ENCODE results near the gene RREB1. TPM values are rescaled to one million over a fixed set of nuclear protein-coding genes. Genes with fewer than 3 reads are reported as not detected.

The RREB1 gene
- total RNA-seq, 4 donors from 2014 or later, result 17.7 to 36.6 (median 28.8) TPM

DNA sequence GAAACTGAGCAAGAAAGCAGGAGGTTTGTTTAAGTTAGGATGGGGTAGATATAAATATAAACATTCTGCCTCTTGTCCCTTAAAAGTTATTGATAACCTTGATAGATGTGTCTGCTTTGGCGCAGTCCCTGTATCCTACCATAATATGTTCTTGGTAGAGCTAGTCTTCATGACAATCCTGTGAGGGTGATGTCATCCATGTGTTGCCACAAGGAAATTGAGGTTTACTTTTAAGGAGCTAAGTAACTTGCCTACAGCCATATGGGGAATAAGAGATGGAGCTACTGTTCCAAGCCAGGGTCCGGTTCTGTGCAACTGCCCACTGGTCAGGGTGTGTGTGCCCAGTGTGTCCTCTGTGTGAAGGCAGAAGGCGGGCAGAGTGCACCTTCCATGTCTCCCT is 126.8 kb downstream of the RREB1 start:
- Histone ChIP-seq H3K27ac (replicated peaks in 1 of 4) (no peak overlapping the region), H3K27me3 (no peaks in the 10 kb centered on the region), H3K4me3 (no peak overlapping the region), H3K9me3 (no peaks in the 10 kb centered on the region), H3K36me3 (peaks cover 22 to 61% (median 50%) of the 10 kb centered on the region in 4 donors), H3K4me1 (peaks cover 12 to 39% (median 28%) of the 10 kb centered on the region in 4 donors)
- 87% methylated on average over 2 of the region's 3 CpGs for WGBS
- no peak for DNase-seq (ENCODE audit: extremely low spot score)
- TF ChIP-seq, protein P1, sequence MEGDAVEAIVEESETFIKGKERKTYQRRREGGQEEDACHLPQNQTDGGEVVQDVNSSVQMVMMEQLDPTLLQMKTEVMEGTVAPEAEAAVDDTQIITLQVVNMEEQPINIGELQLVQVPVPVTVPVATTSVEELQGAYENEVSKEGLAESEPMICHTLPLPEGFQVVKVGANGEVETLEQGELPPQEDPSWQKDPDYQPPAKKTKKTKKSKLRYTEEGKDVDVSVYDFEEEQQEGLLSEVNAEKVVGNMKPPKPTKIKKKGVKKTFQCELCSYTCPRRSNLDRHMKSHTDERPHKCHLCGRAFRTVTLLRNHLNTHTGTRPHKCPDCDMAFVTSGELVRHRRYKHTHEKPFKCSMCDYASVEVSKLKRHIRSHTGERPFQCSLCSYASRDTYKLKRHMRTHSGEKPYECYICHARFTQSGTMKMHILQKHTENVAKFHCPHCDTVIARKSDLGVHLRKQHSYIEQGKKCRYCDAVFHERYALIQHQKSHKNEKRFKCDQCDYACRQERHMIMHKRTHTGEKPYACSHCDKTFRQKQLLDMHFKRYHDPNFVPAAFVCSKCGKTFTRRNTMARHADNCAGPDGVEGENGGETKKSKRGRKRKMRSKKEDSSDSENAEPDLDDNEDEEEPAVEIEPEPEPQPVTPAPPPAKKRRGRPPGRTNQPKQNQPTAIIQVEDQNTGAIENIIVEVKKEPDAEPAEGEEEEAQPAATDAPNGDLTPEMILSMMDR (IDR thresholded peaks at IDR 0.05), result no peak
- no peak for TF ChIP-seq POLR2AphosphoS5 (IDR thresholded peaks at IDR 0.05)
- no peak for TF ChIP-seq EP300 (IDR thresholded peaks at IDR 0.05)
- TF ChIP-seq POLR2A (IDR thresholded peaks at IDR 0.05; ENCODE audit: low read depth), result no peak
- intact Hi-C loops (cut with DNase I), result no loop called here

DNA sequence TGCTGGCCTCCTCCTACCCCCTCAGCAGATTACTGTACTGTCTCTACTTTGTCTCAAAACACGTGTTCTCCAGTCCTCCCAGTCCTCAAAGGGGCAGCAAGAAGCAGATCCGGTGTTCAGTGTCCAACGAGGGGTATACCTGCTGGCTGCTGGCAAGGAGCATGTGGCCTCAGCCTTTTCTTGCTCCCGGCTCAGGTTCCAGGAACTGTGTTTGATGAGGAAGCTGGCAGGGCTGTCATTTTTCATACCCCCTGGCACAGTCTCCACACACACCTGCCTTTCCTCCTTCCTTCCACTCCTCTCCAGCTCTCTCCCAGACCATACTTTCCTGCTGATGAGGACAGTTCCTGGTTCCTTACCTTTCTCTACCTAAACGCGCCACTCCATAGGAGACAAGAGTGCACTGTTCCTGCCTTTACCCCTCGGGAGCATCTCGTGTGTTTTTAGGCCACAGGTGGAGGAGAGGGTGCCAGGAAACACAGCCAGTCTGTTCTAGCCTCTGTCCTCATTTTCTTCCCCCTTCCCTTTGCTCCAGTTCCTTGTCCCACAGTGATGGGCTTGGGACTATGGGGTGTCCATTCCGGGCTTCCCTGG is 128.0 kb downstream of the RREB1 start:
- peak overlapping the region in 3 of 4 donors; percentile 12 to 50 (median 40) for H3K27ac ChIP-seq (replicated peaks in 1 of 4)
- 64% methylated on average over 9 of the region's 9 CpGs for whole genome bisulfite sequencing
- intact Hi-C loops (cut with DNase I), result no loop called here
- no peak for DNase-seq (ENCODE audit: extremely low spot score)
- TF ChIP-seq EP300 (IDR thresholded peaks at IDR 0.05), result no peak
- TF ChIP-seq, protein P1 (IDR thresholded peaks at IDR 0.05), result no peak
- TF ChIP-seq POLR2A (IDR thresholded peaks at IDR 0.05; ENCODE audit: low read depth), result no peak
- no peak for TF ChIP-seq POLR2AphosphoS5 (IDR thresholded peaks at IDR 0.05)
- H3K4me1 ChIP-seq, result peaks cover 12 to 39% (median 28%) of the 10 kb centered on the region in 4 donors
- H3K36me3 ChIP-seq, result peaks cover 9 to 59% (median 44%) of the 10 kb centered on the region in 4 donors
- H3K4me3 ChIP-seq, result no peak overlapping the region
- no peaks in the 10 kb centered on the region for H3K27me3 ChIP-seq
- H3K9me3 ChIP-seq, result no peaks in the 10 kb centered on the region

DNA sequence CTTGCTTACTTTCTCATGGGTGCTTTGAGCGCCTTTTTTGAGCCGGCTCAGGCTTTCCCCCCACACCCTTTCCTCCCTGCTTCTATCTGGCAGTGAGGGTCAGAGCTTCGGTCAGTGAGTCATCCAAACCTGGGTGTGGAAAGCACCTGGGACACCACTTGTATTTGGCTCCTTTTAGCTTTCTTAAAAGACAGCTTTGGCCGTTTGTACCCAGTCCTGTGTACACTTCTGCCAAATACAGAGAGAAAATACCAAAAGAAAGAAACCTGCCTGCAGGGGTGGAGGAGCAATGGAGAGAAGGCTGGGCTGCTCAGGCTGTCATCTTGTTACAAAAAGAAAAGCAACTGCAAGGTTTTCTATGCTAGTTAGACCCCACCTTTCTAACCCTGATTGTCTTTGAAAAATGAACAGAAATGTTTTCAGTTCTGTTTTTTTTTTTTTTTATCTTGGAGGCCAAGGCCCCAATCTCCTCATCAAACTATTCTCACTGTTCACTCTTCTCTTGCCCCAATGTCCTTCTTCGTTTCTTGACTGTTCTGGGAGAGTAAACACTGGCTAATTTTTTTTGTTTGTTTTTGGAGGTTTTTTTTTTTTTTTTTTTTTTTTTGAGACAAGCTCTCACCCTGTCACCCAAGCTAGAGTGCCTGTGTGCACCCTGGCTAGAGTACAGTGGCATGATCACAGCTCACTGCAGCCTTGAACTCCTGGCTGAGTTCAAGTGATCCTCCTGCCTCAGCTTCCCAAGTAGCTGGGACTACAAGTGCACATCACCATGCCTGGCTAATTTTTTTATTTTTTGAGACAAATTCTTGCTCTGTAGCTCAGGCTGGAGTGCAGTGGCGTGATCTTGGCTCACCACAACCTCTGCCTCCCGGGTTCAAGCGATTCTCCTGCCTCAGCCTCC is 128.8 kb downstream of the RREB1 start:
- peaks cover 2 to 59% (median 44%) of the 10 kb centered on the region in 4 donors for H3K36me3 ChIP-seq
- no peaks in the 10 kb centered on the region for H3K27me3 ChIP-seq
- no peak for TF ChIP-seq POLR2AphosphoS5 (IDR thresholded peaks at IDR 0.05)
- TF ChIP-seq, protein P1 (IDR thresholded peaks at IDR 0.05), result no peak
- TF ChIP-seq EP300 (IDR thresholded peaks at IDR 0.05), result no peak
- peaks cover 12 to 37% (median 28%) of the 10 kb centered on the region in 4 donors for H3K4me1 ChIP-seq
- H3K9me3 ChIP-seq, result no peaks in the 10 kb centered on the region
- no peak for DNase-seq (ENCODE audit: extremely low spot score)
- no peak overlapping the region for H3K4me3 ChIP-seq
- intact Hi-C loops (cut with DNase I), result no loop called here
- WGBS, result 61% methylated on average over 8 of the region's 8 CpGs
- peak overlapping the region in 3 of 4 donors; percentile 12 to 50 (median 40) for H3K27ac ChIP-seq (replicated peaks in 1 of 4)

DNA sequence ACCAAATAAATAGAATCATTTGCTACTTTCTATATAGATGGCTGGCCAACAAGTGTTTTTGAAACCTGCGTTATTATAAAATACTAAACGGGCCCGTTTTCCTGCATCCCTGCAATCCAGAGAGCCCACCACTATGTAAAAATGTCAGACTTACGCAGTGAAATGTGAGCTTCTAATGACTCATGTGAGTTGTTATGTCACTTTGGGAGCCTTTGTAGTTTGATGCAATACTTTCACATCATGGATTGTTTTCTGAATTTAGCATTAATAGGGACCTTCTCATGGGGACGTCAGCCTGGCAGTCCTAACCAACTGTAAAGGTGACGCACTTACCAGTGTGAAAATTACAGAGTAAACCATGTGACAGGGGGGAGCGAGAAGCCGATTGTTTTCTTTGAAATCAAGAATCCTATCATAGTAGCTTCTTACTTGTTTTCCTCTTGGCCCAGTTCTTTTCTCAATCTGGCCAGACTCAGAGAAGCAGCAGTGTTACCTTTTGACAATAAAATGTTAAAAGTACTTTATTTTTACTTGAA is 130.0 kb downstream of the RREB1 start:
- Histone ChIP-seq H3K4me3 (no peak overlapping the region), H3K9me3 (no peaks in the 10 kb centered on the region), H3K36me3 (peaks cover 0 to 58% (median 40%) of the 10 kb centered on the region in 4 donors), H3K4me1 (peaks cover 15 to 38% (median 27%) of the 10 kb centered on the region in 4 donors), H3K27ac (replicated peaks in 1 of 4) (no peak overlapping the region), H3K27me3 (no peaks in the 10 kb centered on the region)
- 92% methylated on average over 8 of the region's 8 CpGs for WGBS
- no peak for TF ChIP-seq EP300 (IDR thresholded peaks at IDR 0.05)
- TF ChIP-seq POLR2A (IDR thresholded peaks at IDR 0.05; ENCODE audit: low read depth), result no peak
- no peak for TF ChIP-seq POLR2AphosphoS5 (IDR thresholded peaks at IDR 0.05)
- TF ChIP-seq, protein P1 (IDR thresholded peaks at IDR 0.05), result no peak
- intact Hi-C loops (cut with DNase I), result no loop called here
- no peak for DNase-seq (ENCODE audit: extremely low spot score)
